ENCODE data around the gene JPH3.

- TF ChIP-seq POLR2AphosphoS5 (IDR thresholded peaks at IDR 0.05) (no peak), POLR2A (IDR thresholded peaks at IDR 0.05) (no peak)
Observed at GRCh38 chr16:87652386-87652785, 50.1 kb downstream of the JPH3 start.

Measured in gastroesophageal sphincter (tissue), 2 donors.